IPS-11a (cell line): ENCODE measurements around the gene SOCS1.

Source experiments
- H3K4me3 ChIP-seq: one replicate; pipeline ENCODE4 v1.5.1; 2013; ENCODE audit warnings: low read depth, low read length, control low read depth

SOCS1 gene

GRCh38 chr16:11249233-11250061 is 6.6 kb downstream of the SOCS1 start:
- no peak overlapping the region for H3K4me3 ChIP-seq

GRCh38 chr16:11248133-11248532 is 7.9 kb downstream of the SOCS1 start:
- H3K4me3 ChIP-seq: no peak overlapping the region

GRCh38 chr16:11245988-11246387 is 10.0 kb downstream of the SOCS1 start:
- no peak overlapping the region for H3K4me3 ChIP-seq

GRCh38 chr16:11245222-11245737 is 10.7 kb downstream of the SOCS1 start:
- no peak overlapping the region for H3K4me3 ChIP-seq

- H3K4me3 ChIP-seq: no peak overlapping the region
Observed at GRCh38 chr16:11242658-11243057, 13.3 kb downstream of the SOCS1 start.

GRCh38 chr16:11241480-11242204 is 14.4 kb downstream of the SOCS1 start:
- no peak overlapping the region for H3K4me3 ChIP-seq

- H3K4me3 ChIP-seq: no peak overlapping the region
Observed at GRCh38 chr16:11240636-11241473, 15.1 kb downstream of the SOCS1 start.

- H3K4me3 ChIP-seq: no peak overlapping the region
Observed at GRCh38 chr16:11239644-11240632, 16.1 kb downstream of the SOCS1 start.

GRCh38 chr16:11238272-11239202 is 17.5 kb downstream of the SOCS1 start:
- no peak overlapping the region for H3K4me3 ChIP-seq

GRCh38 chr16:11236461-11237254 is 19.3 kb downstream of the SOCS1 start:
- no peak overlapping the region for H3K4me3 ChIP-seq

GRCh38 chr16:11235703-11235991 is 20.4 kb downstream of the SOCS1 start:
- H3K4me3 ChIP-seq: no peak overlapping the region

- no peak overlapping the region for H3K4me3 ChIP-seq
Observed at GRCh38 chr16:11234884-11235702, 20.9 kb downstream of the SOCS1 start.

- H3K4me3 ChIP-seq: no peak overlapping the region
Observed at GRCh38 chr16:11233727-11234376, 22.2 kb downstream of the SOCS1 start.

- no peak overlapping the region for H3K4me3 ChIP-seq
Observed at GRCh38 chr16:11232852-11233726, 22.9 kb downstream of the SOCS1 start.

GRCh38 chr16:11232302-11232851 is 23.6 kb downstream of the SOCS1 start:
- H3K4me3 ChIP-seq: no peak overlapping the region
